ENCODE data around the gene SIM2.
A peak's percentile ranks its signal among the peaks of the same experiment; 100 is the strongest.

The SIM2 gene

GRCh38 chr21:36786186-36786585 lies 87.3 kb downstream of the SIM2 start:
- H3K4me3 ChIP-seq (replicated peaks; ENCODE audit: low read depth, low read length) = no peak overlapping the region
- DNase-seq (ENCODE audit: low read depth) = no peak
- no peak for TF ChIP-seq CTCF (IDR thresholded peaks at IDR 0.05; ENCODE audit: low read length, missing control alignments)

- TF ChIP-seq CTCF (IDR thresholded peaks at IDR 0.05; ENCODE audit: low read length, missing control alignments) = no peak
- no peak overlapping the region for H3K4me3 ChIP-seq (replicated peaks; ENCODE audit: low read depth, low read length)
- DNase-seq (ENCODE audit: low read depth) = peak; percentile 22
Measured at GRCh38 chr21:36788120-36788638, 89.3 kb downstream of the SIM2 start.

- no peak for TF ChIP-seq CTCF (IDR thresholded peaks at IDR 0.05; ENCODE audit: low read length, missing control alignments)
- DNase-seq (ENCODE audit: low read depth) = no peak
- H3K4me3 ChIP-seq (replicated peaks; ENCODE audit: low read depth, low read length) = no peak overlapping the region
Measured at GRCh38 chr21:36790616-36791015, 91.7 kb downstream of the SIM2 start.

GRCh38 chr21:36791180-36791579 lies 92.3 kb downstream of the SIM2 start:
- H3K4me3 ChIP-seq (replicated peaks; ENCODE audit: low read depth, low read length) = no peak overlapping the region
- DNase-seq (ENCODE audit: low read depth) = no peak
- TF ChIP-seq CTCF (IDR thresholded peaks at IDR 0.05; ENCODE audit: low read length, missing control alignments) = no peak

GRCh38 chr21:36791695-36792470 lies 93.0 kb downstream of the SIM2 start:
- DNase-seq (ENCODE audit: low read depth) = no peak
- H3K4me3 ChIP-seq (replicated peaks; ENCODE audit: low read depth, low read length) = no peak overlapping the region
- no peak for TF ChIP-seq CTCF (IDR thresholded peaks at IDR 0.05; ENCODE audit: low read length, missing control alignments)

GRCh38 chr21:36792505-36792967 lies 93.6 kb downstream of the SIM2 start:
- peak; percentile 11 for DNase-seq (ENCODE audit: low read depth)
- no peak overlapping the region for H3K4me3 ChIP-seq (replicated peaks; ENCODE audit: low read depth, low read length)
- TF ChIP-seq CTCF (IDR thresholded peaks at IDR 0.05; ENCODE audit: low read length, missing control alignments) = no peak

GRCh38 chr21:36796070-36796469 lies 97.2 kb downstream of the SIM2 start:
- H3K4me3 ChIP-seq (replicated peaks; ENCODE audit: low read depth, low read length) = no peak overlapping the region
- no peak for TF ChIP-seq CTCF (IDR thresholded peaks at IDR 0.05; ENCODE audit: low read length, missing control alignments)
- DNase-seq (ENCODE audit: low read depth) = no peak
